K562 (cell line): ENCODE measurements around the gene C2CD2L. TPM values are rescaled to one million over a fixed set of nuclear protein-coding genes. Genes with fewer than 3 reads are reported as not detected.

Experiments
- PHF21A ChIP-seq: fragments of 450-650 bp; IDR thresholded peaks from 2 replicates; pipeline ENCODE4 v1.6.1; 2017; ENCODE audit warnings: low read depth, borderline replicate concordance
- POLR2AphosphoS5 ChIP-seq: IDR thresholded peaks from 2 replicates; pipeline ENCODE4 v1.6.1; 2011; ENCODE audit warnings: mild to moderate bottlenecking, low read depth, low read length, moderate library complexity; ENCODE audit not compliant: control insufficient read depth, insufficient read depth
- SLC30A9 ChIP-seq: fragments of 250-450 bp; sonication (Bioruptor Pico); IDR thresholded peaks from 2 replicates; pipeline ENCODE4 v1.8.0; 2022; ENCODE audit warnings: mild to moderate bottlenecking, moderate library complexity
- TAF1 ChIP-seq: IDR thresholded peaks from 2 replicates; pipeline ENCODE4 v1.6.1; 2011; ENCODE audit warnings: mild to moderate bottlenecking, low read length, moderate library complexity; ENCODE audit not compliant: insufficient read depth, control insufficient read depth, severe bottlenecking; ENCODE audit errors: extremely low read depth
- ZNF3 ChIP-seq: fragments of 250-450 bp; sonication (Bioruptor Pico); IDR thresholded peaks from 2 replicates; pipeline ENCODE4 v1.5.0; 2021; ENCODE audit warnings: mild to moderate bottlenecking, moderate library complexity
- ZNF551 ChIP-seq: fragments of 250-450 bp; sonication (Bioruptor Pico); IDR thresholded peaks from 2 replicates; pipeline ENCODE4 v1.5.0; 2021; ENCODE audit warnings: mild to moderate bottlenecking, moderate library complexity
- polyA plus RNA-seq, 8 experiments: library from polyadenylated mRNA; depleted of rRNA in 4 of 8; stranded (reverse) in 5 of 8; unstranded in 3 of 8; fragments of >200 nt; fragmentation: Nextera tagmentation in 2 of 8; fragmentation: Illumina TruSeq in 1 of 8; extraction: Ambion mirVana in 2 of 8; extraction: Trizol in 1 of 8; gene quantifications; 2 replicates each; pipeline versions ENCODE4 v1.2.1 to v1.2.3, GENCODE V29; 2011 to 2014; ENCODE audit warnings: inconsistent platforms in 1 of 8, missing spikeins in 1 of 8
- total RNA-seq, 7 experiments: library from RNA; depleted of rRNA in 6 of 7; stranded (reverse); fragments of >200 nt in 6 of 7; fragmentation: Illumina TruSeq in 2 of 7; extraction: Trizol in 2 of 7; gene quantifications; 2 replicates each; pipeline versions ENCODE4 v1.2.1 to v1.2.3, GENCODE V29; 2011 to 2021; ENCODE audit warnings: low replicate concordance in 1 of 7
- TF ChIP-seq, protein P1 (sequence below): fragments of 250-450 bp; sonication (Bioruptor Pico); IDR thresholded peaks from 2 replicates; pipeline ENCODE4 v1.8.0; 2022; ENCODE audit warnings: moderate library complexity, mild to moderate bottlenecking, inconsistent platforms
- TF ChIP-seq, protein P2 (sequence below): fragments of 450-650 bp; IDR thresholded peaks from 2 replicates; pipeline ENCODE4 v1.6.1; 2016; ENCODE audit warnings: low read depth
- TF ChIP-seq, protein P3 (sequence below): fragments of 450-650 bp; IDR thresholded peaks from 2 replicates; pipeline ENCODE4 v1.6.1; 2016; ENCODE audit warnings: low read depth, mild to moderate bottlenecking, moderate library complexity
- TF ChIP-seq, protein P4 (sequence below): sonication (generic); formaldehyde crosslinking; IDR thresholded peaks from 2 replicates; pipeline ENCODE4 v1.4.0; 2020; ENCODE audit warnings: mild to moderate bottlenecking, missing genetic modification reagents
- TF ChIP-seq, protein P5 (sequence below): sonication (generic); formaldehyde crosslinking; IDR thresholded peaks from 2 replicates; pipeline ENCODE4 v1.8.0; 2022; ENCODE audit warnings: mild to moderate bottlenecking, low read depth, missing genetic modification reagents
- TF ChIP-seq, protein P6 (sequence below), 2 experiments: fragments of 250-450 bp in 1 of 2; fragments of 450-650 bp in 1 of 2; sonication (Bioruptor Pico) in 1 of 2; IDR thresholded peaks; 2 replicates each; pipeline versions ENCODE4 v1.6.1 to v1.8.0; 2016 to 2021; ENCODE audit warnings: mild to moderate bottlenecking in 2 of 2, moderate library complexity in 2 of 2, missing compliant biosample characterization in 1 of 2, missing genetic modification characterization in 1 of 2

The C2CD2L gene
- total and polyA plus RNA-seq, 9 of the 15 experiments (the other 6 are each of a cell fraction or from before 2014, with no cell fraction given), result 0.66 to 41.2 (median 14.8) TPM

DNA sequence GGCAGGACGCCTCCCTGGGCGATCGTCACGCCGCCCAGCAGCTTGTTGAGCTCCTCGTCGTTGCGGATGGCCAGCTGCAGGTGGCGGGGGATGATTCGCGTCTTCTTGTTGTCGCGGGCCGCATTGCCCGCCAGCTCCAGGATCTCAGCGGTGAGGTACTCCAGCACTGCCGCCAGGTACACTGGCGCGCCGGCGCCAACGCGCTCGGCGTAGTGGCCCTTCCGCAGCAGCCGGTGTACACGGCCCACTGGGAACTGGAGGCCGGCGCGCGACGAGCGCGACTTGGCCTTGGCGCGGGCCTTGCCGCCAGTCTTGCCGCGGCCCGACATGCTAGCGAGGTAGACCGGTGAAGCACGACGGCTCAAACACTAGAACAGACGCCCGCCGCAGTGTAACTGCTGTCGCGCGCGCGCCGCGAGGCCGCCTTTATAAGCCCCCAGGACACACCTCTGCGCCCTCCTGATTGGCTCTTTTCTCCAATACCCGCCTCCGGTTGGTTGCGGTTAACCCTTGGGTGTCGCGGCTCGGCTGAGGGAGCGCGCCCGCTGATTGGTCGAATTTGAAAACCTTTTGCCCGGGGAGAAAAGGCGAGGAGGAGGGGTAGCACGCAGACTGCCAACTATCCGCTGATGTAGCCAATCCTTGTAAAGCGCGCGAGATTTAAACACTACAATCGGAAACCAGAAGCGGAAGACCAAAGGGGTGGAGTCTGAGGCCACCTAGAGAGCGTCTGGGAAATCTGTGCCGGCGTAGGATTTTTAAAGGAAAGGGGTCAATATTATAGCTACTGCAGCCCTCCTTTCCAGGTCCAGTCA, 11.9 kb upstream of the C2CD2L start (continued):
- TF ChIP-seq, protein P1, sequence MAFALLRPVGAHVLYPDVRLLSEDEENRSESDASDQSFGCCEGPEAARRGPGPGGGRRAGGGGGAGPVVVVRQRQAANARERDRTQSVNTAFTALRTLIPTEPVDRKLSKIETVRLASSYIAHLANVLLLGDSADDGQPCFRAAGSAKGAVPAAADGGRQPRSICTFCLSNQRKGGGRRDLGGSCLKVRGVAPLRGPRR (CRISPR knock-in tag), result no peak
- TF ChIP-seq TAF1 (peak; percentile 99), POLR2AphosphoS5 (peak; percentile 99), SLC30A9 (CRISPR knock-in tag) (no peak), ZNF3 (CRISPR knock-in tag) (no peak), PHF21A (peak; percentile 91; the same call in 1 of the 2 replicates), ZNF551 (CRISPR knock-in tag) (no peak)
- TF ChIP-seq, protein P2, sequence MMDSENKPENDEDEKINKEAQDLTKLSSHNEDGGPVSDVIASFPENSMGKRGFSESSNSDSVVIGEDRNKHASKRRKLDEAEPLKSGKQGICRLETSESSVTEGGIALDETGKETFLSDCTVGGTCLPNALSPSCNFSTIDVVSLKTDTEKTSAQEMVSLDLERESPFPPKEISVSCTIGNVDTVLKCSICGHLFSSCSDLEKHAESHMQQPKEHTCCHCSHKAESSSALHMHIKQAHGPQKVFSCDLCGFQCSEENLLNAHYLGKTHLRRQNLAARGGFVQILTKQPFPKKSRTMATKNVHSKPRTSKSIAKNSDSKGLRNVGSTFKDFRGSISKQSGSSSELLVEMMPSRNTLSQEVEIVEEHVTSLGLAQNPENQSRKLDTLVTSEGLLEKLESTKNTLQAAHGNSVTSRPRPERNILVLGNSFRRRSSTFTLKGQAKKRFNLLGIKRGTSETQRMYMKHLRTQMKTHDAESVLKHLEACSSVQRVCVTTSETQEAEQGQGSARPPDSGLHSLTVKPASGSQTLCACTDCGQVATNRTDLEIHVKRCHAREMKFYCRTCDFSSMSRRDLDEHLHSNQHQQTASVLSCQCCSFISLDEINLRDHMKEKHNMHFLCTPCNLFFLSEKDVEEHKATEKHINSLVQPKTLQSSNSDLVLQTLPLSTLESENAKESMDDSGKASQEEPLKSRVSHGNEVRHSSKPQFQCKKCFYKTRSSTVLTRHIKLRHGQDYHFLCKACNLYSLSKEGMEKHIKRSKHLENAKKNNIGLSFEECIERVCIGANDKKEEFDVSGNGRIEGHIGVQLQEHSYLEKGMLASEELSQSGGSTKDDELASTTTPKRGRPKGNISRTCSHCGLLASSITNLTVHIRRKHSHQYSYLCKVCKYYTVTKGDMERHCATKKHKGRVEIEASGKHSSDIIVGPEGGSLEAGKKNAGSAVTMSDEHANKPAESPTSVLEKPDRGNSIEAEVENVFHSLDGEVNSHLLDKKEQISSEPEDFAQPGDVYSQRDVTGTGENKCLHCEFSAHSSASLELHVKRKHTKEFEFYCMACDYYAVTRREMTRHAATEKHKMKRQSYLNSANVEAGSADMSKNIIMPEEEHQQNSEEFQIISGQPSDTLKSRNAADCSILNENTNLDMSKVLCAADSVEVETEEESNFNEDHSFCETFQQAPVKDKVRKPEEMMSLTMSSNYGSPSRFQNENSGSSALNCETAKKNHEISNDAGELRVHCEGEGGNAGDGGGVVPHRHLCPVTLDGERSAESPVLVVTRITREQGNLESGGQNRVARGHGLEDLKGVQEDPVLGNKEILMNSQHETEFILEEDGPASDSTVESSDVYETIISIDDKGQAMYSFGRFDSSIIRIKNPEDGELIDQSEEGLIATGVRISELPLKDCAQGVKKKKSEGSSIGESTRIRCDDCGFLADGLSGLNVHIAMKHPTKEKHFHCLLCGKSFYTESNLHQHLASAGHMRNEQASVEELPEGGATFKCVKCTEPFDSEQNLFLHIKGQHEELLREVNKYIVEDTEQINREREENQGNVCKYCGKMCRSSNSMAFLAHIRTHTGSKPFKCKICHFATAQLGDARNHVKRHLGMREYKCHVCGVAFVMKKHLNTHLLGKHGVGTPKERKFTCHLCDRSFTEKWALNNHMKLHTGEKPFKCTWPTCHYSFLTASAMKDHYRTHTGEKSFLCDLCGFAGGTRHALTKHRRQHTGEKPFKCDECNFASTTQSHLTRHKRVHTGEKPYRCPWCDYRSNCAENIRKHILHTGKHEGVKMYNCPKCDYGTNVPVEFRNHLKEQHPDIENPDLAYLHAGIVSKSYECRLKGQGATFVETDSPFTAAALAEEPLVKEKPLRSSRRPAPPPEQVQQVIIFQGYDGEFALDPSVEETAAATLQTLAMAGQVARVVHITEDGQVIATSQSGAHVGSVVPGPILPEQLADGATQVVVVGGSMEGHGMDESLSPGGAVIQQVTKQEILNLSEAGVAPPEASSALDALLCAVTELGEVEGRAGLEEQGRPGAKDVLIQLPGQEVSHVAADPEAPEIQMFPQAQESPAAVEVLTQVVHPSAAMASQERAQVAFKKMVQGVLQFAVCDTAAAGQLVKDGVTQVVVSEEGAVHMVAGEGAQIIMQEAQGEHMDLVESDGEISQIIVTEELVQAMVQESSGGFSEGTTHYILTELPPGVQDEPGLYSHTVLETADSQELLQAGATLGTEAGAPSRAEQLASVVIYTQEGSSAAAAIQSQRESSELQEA, result no peak
- TF ChIP-seq, protein P3, sequence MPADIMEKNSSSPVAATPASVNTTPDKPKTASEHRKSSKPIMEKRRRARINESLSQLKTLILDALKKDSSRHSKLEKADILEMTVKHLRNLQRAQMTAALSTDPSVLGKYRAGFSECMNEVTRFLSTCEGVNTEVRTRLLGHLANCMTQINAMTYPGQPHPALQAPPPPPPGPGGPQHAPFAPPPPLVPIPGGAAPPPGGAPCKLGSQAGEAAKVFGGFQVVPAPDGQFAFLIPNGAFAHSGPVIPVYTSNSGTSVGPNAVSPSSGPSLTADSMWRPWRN, result peak; percentile 51; the same call in 1 of the 2 replicates
- TF ChIP-seq, protein P4, sequence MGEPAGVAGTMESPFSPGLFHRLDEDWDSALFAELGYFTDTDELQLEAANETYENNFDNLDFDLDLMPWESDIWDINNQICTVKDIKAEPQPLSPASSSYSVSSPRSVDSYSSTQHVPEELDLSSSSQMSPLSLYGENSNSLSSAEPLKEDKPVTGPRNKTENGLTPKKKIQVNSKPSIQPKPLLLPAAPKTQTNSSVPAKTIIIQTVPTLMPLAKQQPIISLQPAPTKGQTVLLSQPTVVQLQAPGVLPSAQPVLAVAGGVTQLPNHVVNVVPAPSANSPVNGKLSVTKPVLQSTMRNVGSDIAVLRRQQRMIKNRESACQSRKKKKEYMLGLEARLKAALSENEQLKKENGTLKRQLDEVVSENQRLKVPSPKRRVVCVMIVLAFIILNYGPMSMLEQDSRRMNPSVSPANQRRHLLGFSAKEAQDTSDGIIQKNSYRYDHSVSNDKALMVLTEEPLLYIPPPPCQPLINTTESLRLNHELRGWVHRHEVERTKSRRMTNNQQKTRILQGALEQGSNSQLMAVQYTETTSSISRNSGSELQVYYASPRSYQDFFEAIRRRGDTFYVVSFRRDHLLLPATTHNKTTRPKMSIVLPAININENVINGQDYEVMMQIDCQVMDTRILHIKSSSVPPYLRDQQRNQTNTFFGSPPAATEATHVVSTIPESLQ, result peak; percentile 98
- TF ChIP-seq, protein P5, sequence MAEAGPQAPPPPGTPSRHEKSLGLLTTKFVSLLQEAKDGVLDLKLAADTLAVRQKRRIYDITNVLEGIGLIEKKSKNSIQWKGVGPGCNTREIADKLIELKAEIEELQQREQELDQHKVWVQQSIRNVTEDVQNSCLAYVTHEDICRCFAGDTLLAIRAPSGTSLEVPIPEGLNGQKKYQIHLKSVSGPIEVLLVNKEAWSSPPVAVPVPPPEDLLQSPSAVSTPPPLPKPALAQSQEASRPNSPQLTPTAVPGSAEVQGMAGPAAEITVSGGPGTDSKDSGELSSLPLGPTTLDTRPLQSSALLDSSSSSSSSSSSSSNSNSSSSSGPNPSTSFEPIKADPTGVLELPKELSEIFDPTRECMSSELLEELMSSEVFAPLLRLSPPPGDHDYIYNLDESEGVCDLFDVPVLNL, result peak; percentile 98
- TF ChIP-seq, protein P6, sequence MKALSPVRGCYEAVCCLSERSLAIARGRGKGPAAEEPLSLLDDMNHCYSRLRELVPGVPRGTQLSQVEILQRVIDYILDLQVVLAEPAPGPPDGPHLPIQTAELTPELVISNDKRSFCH (CRISPR knock-in tag; IDR thresholded peaks at IDR 0.05), result no peak
- TF ChIP-seq, protein P6 (tag; IDR thresholded peaks at IDR 0.05), result peak; percentile 86
